AG10803 (cell line): ENCODE measurements around the gene GOLGA5.

ENCODE experiments used
- DNase-seq: peaks from one replicate; pipeline ENCODE4 v3.0.0; 2010; ENCODE audit warnings: low read depth
- H3K4me3 ChIP-seq: 2 replicates; pipeline ENCODE4 v1.5.1; 2011; ENCODE audit warnings: mild to moderate bottlenecking, low read length, control low read depth
- CTCF ChIP-seq: conservative IDR thresholded peaks from 2 replicates; pipeline ENCODE4 v1.5.1; 2011; ENCODE audit warnings: mild to moderate bottlenecking, low read length, control low read depth, inconsistent platforms

The GOLGA5 gene

GRCh38 chr14:92877757-92878431 is 83.8 kb downstream of the GOLGA5 start:
- H3K4me3 ChIP-seq, result no peak overlapping the region
- peak; percentile 1 for DNase-seq
- TF ChIP-seq CTCF, result no peak

- TF ChIP-seq CTCF, result no peak
- no peak overlapping the region for H3K4me3 ChIP-seq
- DNase-seq, result no peak
Measured at GRCh38 chr14:92880351-92880750, 86.2 kb downstream of the GOLGA5 start.

GRCh38 chr14:92880851-92881250 is 86.7 kb downstream of the GOLGA5 start:
- H3K4me3 ChIP-seq, result no peak overlapping the region
- peak; percentile 33; the same call in 1 of the 2 replicates for TF ChIP-seq CTCF
- DNase-seq, result peak; percentile 23

GRCh38 chr14:92883066-92883465 is 89.0 kb downstream of the GOLGA5 start:
- DNase-seq, result no peak
- no peak for TF ChIP-seq CTCF
- H3K4me3 ChIP-seq, result no peak overlapping the region

GRCh38 chr14:92884410-92884809 is 90.3 kb downstream of the GOLGA5 start:
- H3K4me3 ChIP-seq, result no peak overlapping the region
- TF ChIP-seq CTCF, result no peak
- DNase-seq, result no peak

GRCh38 chr14:92885279-92886061 is 91.4 kb downstream of the GOLGA5 start:
- no peak for TF ChIP-seq CTCF
- no peak overlapping the region for H3K4me3 ChIP-seq

GRCh38 chr14:92886337-92886736 is 92.2 kb downstream of the GOLGA5 start:
- no peak overlapping the region for H3K4me3 ChIP-seq
- TF ChIP-seq CTCF, result no peak
- no peak for DNase-seq

More at GRCh38 chr14:92885279-92886061, 91.4 kb downstream of the GOLGA5 start:
- no peak for DNase-seq
